ENCODE data around the gene FOXB1.

- TF ChIP-seq CTCF (conservative IDR thresholded peaks at IDR 0.05) (no peak), EZH2 (IDR thresholded peaks at IDR 0.05; ENCODE audit: low read depth) (no peak)
Observed at GRCh38 chr15:60022379-60022741, 18.2 kb downstream of the FOXB1 start.
